ENCODE results near the gene ENTPD1. TPM values are rescaled to one million over a fixed set of nuclear protein-coding genes. Genes with fewer than 3 reads are reported as not detected.

ENTPD1 gene
- total and polyA plus RNA-seq, 2 experiments from 2014 or later, result 1.5 to 8.9 TPM

GRCh38 chr10:95848841-95849240 lies 92.9 kb downstream of the ENTPD1 start:
- no peak overlapping the region for H3K4me3 ChIP-seq
- no peak overlapping the region for H2AFZ ChIP-seq
- H4K20me1 ChIP-seq (ENCODE audit: insufficient read depth, poor library complexity, severe bottlenecking), result no peaks in the 10 kb centered on the region
- H3K27ac ChIP-seq, result no peak overlapping the region
- WGBS (ENCODE audit: low lambda C conversion rate, missing lambda C conversion rate), result 68% methylated on average over 2 of the region's 2 CpGs
- no peaks in the 10 kb centered on the region for H3K79me2 ChIP-seq
- H3K9me2 ChIP-seq (replicated peaks; ENCODE audit: insufficient read depth), result no peaks in the 10 kb centered on the region
- H3K9me3 ChIP-seq (ENCODE audit: low read depth), result no peaks in the 10 kb centered on the region
- H3K4me2 ChIP-seq, result no peak overlapping the region
- TF ChIP-seq EZH2 (IDR thresholded peaks at IDR 0.05; ENCODE audit: borderline replicate concordance) (no peak), CTCF (IDR thresholded peaks at IDR 0.05; ENCODE audit: poor library complexity) (no peak), EZH2phosphoT487 (IDR thresholded peaks at IDR 0.05; ENCODE audit: low read depth, severe bottlenecking, unreplicated experiment) (no peak)
- H3K36me3 ChIP-seq (replicated peaks; ENCODE audit: insufficient read depth, low read depth), result no peaks in the 10 kb centered on the region
- H3K4me1 ChIP-seq (ENCODE audit: insufficient read depth), result no peaks in the 10 kb centered on the region
- H3K27me3 ChIP-seq, result no peaks in the 10 kb centered on the region
- no peak for DNase-seq (ENCODE audit: low spot score)

DNA sequence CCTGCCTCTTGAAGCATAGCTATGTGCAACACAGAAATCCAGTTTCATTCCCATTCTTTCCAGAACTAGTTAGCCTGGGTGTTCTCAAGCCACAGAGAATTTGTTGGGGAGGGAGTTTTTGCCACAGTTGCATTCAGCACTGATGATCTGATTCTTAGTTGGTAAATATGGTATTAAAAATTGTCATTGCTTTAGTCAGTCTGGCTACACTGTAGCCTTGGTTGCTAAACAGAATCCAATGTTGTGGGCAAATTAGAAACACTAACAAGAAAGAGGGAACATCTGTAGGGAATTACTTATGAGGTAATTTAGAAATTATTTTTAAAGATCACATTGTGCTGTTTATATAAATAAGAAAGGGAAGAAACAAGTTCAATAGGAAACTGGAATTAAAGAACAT lies 94.8 kb downstream of the ENTPD1 start:
- no peaks in the 10 kb centered on the region for H3K9me3 ChIP-seq (ENCODE audit: low read depth)
- H3K4me1 ChIP-seq (ENCODE audit: insufficient read depth), result no peaks in the 10 kb centered on the region
- no peaks in the 10 kb centered on the region for H4K20me1 ChIP-seq (ENCODE audit: insufficient read depth, poor library complexity, severe bottlenecking)
- H3K79me2 ChIP-seq, result no peaks in the 10 kb centered on the region
- no peaks in the 10 kb centered on the region for H3K36me3 ChIP-seq (replicated peaks; ENCODE audit: insufficient read depth, low read depth)
- H3K4me2 ChIP-seq, result no peak overlapping the region
- H3K27me3 ChIP-seq, result no peaks in the 10 kb centered on the region
- H3K9me2 ChIP-seq (replicated peaks; ENCODE audit: insufficient read depth), result no peaks in the 10 kb centered on the region
- TF ChIP-seq EZH2phosphoT487 (IDR thresholded peaks at IDR 0.05; ENCODE audit: low read depth, severe bottlenecking, unreplicated experiment) (no peak), EZH2 (IDR thresholded peaks at IDR 0.05; ENCODE audit: borderline replicate concordance) (no peak), CTCF (IDR thresholded peaks at IDR 0.05; ENCODE audit: poor library complexity) (no peak)
- H3K27ac ChIP-seq, result no peak overlapping the region
- H2AFZ ChIP-seq, result no peak overlapping the region
- no peak for DNase-seq (ENCODE audit: low spot score)
- no peak overlapping the region for H3K4me3 ChIP-seq

- no peaks in the 10 kb centered on the region for H3K36me3 ChIP-seq (replicated peaks; ENCODE audit: insufficient read depth, low read depth)
- H3K4me2 ChIP-seq, result no peak overlapping the region
- no peaks in the 10 kb centered on the region for H3K79me2 ChIP-seq
- no peak for TF ChIP-seq EZH2 (IDR thresholded peaks at IDR 0.05; ENCODE audit: borderline replicate concordance)
- TF ChIP-seq EZH2phosphoT487 (IDR thresholded peaks at IDR 0.05; ENCODE audit: low read depth, severe bottlenecking, unreplicated experiment), result no peak
- TF ChIP-seq CTCF (IDR thresholded peaks at IDR 0.05; ENCODE audit: poor library complexity), result no peak
- H3K4me3 ChIP-seq, result no peak overlapping the region
- no peaks in the 10 kb centered on the region for H3K27me3 ChIP-seq
- no peaks in the 10 kb centered on the region for H4K20me1 ChIP-seq (ENCODE audit: insufficient read depth, poor library complexity, severe bottlenecking)
- DNase-seq (ENCODE audit: low spot score), result no peak
- H3K9me2 ChIP-seq (replicated peaks; ENCODE audit: insufficient read depth), result no peaks in the 10 kb centered on the region
- no peak overlapping the region for H2AFZ ChIP-seq
- H3K9me3 ChIP-seq (ENCODE audit: low read depth), result no peaks in the 10 kb centered on the region
- no peak overlapping the region for H3K27ac ChIP-seq
- H3K4me1 ChIP-seq (ENCODE audit: insufficient read depth), result peaks cover under 1% of the 10 kb centered on the region
- WGBS (ENCODE audit: low lambda C conversion rate, missing lambda C conversion rate), result 85% methylated on average over 3 of the region's 3 CpGs
Observed at GRCh38 chr10:95860166-95860940, 104.4 kb downstream of the ENTPD1 start.

All from hepatocyte (in vitro differentiated cells).